ENCODE measurements around the gene TMEM74B.

The TMEM74B gene

DNA sequence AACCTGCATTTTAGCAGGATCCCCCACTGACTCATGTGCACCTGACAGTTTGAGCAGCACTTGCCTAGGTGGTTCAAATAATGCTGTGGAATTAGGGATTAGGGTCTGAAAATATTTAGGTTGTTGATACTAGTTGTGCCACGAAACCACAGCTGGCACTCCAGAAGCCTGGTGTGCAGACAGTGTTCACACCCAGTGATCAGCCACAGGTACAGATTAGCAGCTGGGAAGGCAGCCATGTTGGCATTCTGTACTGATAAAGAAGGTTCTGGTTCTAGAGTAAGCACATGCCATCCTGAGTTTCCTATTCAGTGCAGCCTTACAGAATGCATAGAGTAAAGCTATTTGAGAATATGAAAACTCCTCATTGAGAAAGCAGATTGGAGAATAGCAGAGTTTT is 30.1 kb downstream of the TMEM74B start:
- H4K20me1 ChIP-seq (ENCODE audit: insufficient read depth, low read length): no peaks in the 10 kb centered on the region
- H3K79me2 ChIP-seq (ENCODE audit: insufficient read depth, low read length): no peaks in the 10 kb centered on the region
- H3K4me1 ChIP-seq (ENCODE audit: insufficient read depth, low read length, severe bottlenecking): no peaks in the 10 kb centered on the region
- H3K27me3 ChIP-seq (ENCODE audit: insufficient read depth, low read length): no peaks in the 10 kb centered on the region
- H3F3A ChIP-seq (ENCODE audit: insufficient read depth, low read length): no peaks in the 10 kb centered on the region
- no peak overlapping the region for H3K4me3 ChIP-seq (ENCODE audit: low read depth, low read length, poor library complexity, severe bottlenecking)
- no peak overlapping the region for H3K27ac ChIP-seq (ENCODE audit: low read depth, low read length, poor library complexity, severe bottlenecking)
- H3K9ac ChIP-seq (ENCODE audit: low read length): no peak overlapping the region
- no peaks in the 10 kb centered on the region for H3K9me2 ChIP-seq (ENCODE audit: low read depth, low read length)
- no peak overlapping the region for H3K4me2 ChIP-seq (ENCODE audit: low read length)
- 0 out of 2 replicates have a peak, but pooled peaks cover 2% of the 10 kb centered on the region for H3K9me3 ChIP-seq (ENCODE audit: low read length)
- TF ChIP-seq EZH2 (IDR thresholded peaks at IDR 0.05; ENCODE audit: borderline replicate concordance, low read length): no peak
- TF ChIP-seq, protein P1, sequence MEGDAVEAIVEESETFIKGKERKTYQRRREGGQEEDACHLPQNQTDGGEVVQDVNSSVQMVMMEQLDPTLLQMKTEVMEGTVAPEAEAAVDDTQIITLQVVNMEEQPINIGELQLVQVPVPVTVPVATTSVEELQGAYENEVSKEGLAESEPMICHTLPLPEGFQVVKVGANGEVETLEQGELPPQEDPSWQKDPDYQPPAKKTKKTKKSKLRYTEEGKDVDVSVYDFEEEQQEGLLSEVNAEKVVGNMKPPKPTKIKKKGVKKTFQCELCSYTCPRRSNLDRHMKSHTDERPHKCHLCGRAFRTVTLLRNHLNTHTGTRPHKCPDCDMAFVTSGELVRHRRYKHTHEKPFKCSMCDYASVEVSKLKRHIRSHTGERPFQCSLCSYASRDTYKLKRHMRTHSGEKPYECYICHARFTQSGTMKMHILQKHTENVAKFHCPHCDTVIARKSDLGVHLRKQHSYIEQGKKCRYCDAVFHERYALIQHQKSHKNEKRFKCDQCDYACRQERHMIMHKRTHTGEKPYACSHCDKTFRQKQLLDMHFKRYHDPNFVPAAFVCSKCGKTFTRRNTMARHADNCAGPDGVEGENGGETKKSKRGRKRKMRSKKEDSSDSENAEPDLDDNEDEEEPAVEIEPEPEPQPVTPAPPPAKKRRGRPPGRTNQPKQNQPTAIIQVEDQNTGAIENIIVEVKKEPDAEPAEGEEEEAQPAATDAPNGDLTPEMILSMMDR (IDR thresholded peaks at IDR 0.05; ENCODE audit: low read length): no peak
- peaks cover 62% of the 10 kb centered on the region for H3K36me3 ChIP-seq (ENCODE audit: insufficient read depth, low read length)
- H2AFZ ChIP-seq (ENCODE audit: low read length): no peak overlapping the region

DNA sequence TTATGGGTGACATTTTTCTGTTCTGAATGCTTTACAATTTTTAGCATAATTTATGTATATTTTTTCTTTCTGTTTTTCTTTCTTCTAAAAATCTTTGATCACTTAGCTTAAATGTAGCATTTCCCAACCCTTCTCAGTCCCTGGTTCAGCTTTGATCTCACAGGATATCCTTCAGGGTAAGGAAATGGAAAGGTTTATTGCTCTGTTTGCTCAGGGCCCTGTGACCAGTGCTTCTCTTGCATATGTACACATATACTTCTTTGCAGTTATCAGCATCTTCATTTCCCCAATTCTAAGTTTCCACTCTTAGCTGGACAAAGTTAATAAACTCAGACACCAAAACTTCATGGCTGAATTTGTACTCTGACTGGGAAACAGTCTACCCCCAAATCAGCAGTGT is 30.6 kb downstream of the TMEM74B start:
- TF ChIP-seq EZH2 (IDR thresholded peaks at IDR 0.05; ENCODE audit: borderline replicate concordance, low read length): no peak
- TF ChIP-seq, protein P1 (IDR thresholded peaks at IDR 0.05; ENCODE audit: low read length): no peak
- Histone ChIP-seq H3K9ac (ENCODE audit: low read length) (no peak overlapping the region), H3K79me2 (ENCODE audit: insufficient read depth, low read length) (no peaks in the 10 kb centered on the region), H3K36me3 (ENCODE audit: insufficient read depth, low read length) (peaks cover 62% of the 10 kb centered on the region), H3K4me2 (ENCODE audit: low read length) (no peak overlapping the region), H3K4me1 (ENCODE audit: insufficient read depth, low read length, severe bottlenecking) (no peaks in the 10 kb centered on the region), H2AFZ (ENCODE audit: low read length) (no peak overlapping the region), H3K27ac (ENCODE audit: low read depth, low read length, poor library complexity, severe bottlenecking) (no peak overlapping the region), H3K9me2 (ENCODE audit: low read depth, low read length) (no peaks in the 10 kb centered on the region), H3K4me3 (ENCODE audit: low read depth, low read length, poor library complexity, severe bottlenecking) (no peak overlapping the region), H3F3A (ENCODE audit: insufficient read depth, low read length) (no peaks in the 10 kb centered on the region), H3K9me3 (ENCODE audit: low read length) (0 out of 2 replicates have a peak, but pooled peaks cover 2% of the 10 kb centered on the region), H3K27me3 (ENCODE audit: insufficient read depth, low read length) (no peaks in the 10 kb centered on the region), H4K20me1 (ENCODE audit: insufficient read depth, low read length) (no peaks in the 10 kb centered on the region)

DNA sequence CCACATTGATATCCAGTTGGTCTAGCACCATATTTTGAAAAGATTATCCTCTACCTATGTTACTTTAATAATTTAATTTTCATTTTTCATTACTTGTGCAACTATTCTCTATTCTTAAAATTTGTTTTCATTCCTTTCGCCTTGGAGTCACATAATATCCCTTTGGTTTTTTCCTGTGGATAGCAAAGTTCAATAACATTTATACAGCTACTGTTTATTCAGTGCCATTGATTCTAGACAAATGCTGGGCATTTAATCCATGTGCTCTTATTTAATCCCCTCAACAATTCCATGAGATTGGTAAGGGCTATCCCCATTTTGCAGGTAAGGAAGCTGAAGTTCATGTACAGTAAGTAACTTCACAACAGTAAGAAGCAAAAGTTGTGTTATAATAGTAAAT is 33.8 kb downstream of the TMEM74B start:
- Histone ChIP-seq H3K27ac (ENCODE audit: low read depth, low read length, poor library complexity, severe bottlenecking) (no peak overlapping the region), H4K20me1 (ENCODE audit: insufficient read depth, low read length) (no peaks in the 10 kb centered on the region), H2AFZ (ENCODE audit: low read length) (no peak overlapping the region), H3K27me3 (ENCODE audit: insufficient read depth, low read length) (no peaks in the 10 kb centered on the region), H3K9me2 (ENCODE audit: low read depth, low read length) (no peaks in the 10 kb centered on the region), H3K79me2 (ENCODE audit: insufficient read depth, low read length) (no peaks in the 10 kb centered on the region), H3K4me2 (ENCODE audit: low read length) (no peak overlapping the region), H3K9ac (ENCODE audit: low read length) (no peak overlapping the region), H3K4me3 (ENCODE audit: low read depth, low read length, poor library complexity, severe bottlenecking) (no peak overlapping the region), H3K4me1 (ENCODE audit: insufficient read depth, low read length, severe bottlenecking) (no peaks in the 10 kb centered on the region), H3F3A (ENCODE audit: insufficient read depth, low read length) (no peaks in the 10 kb centered on the region), H3K9me3 (ENCODE audit: low read length) (no peaks in the 10 kb centered on the region), H3K36me3 (ENCODE audit: insufficient read depth, low read length) (peaks cover 77% of the 10 kb centered on the region)
- TF ChIP-seq, protein P1 (IDR thresholded peaks at IDR 0.05; ENCODE audit: low read length): no peak
- no peak for TF ChIP-seq EZH2 (IDR thresholded peaks at IDR 0.05; ENCODE audit: borderline replicate concordance, low read length)
